ENCODE measurements around the gene CFAP43.
"Not testable (repeated sequence)": the region's sequence is repeated elsewhere in the genome, so short reads cannot be mapped to it uniquely, and the experiment has no call there.

DNA sequence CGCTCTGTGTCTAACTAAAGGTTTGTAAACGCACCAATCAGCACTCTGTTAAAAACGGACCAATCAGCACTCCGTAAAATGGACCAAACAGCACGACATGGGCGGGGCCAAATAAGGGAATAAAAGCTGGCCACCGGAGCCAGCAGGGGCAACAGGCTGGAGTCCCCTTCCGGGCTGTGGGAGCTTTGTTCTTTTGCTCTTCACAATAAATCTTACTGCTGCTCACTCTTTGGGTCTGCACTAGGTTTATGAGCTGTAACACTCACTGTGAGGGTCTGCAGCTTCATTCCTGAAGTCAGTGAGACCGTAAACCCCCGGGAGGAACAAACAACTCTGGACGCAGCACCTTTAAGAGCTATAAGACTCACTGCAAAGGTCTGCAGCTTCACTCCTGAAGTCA lies 16.8 kb upstream of the CFAP43 start:
- TF ChIP-seq, protein P1, sequence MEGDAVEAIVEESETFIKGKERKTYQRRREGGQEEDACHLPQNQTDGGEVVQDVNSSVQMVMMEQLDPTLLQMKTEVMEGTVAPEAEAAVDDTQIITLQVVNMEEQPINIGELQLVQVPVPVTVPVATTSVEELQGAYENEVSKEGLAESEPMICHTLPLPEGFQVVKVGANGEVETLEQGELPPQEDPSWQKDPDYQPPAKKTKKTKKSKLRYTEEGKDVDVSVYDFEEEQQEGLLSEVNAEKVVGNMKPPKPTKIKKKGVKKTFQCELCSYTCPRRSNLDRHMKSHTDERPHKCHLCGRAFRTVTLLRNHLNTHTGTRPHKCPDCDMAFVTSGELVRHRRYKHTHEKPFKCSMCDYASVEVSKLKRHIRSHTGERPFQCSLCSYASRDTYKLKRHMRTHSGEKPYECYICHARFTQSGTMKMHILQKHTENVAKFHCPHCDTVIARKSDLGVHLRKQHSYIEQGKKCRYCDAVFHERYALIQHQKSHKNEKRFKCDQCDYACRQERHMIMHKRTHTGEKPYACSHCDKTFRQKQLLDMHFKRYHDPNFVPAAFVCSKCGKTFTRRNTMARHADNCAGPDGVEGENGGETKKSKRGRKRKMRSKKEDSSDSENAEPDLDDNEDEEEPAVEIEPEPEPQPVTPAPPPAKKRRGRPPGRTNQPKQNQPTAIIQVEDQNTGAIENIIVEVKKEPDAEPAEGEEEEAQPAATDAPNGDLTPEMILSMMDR (conservative IDR thresholded peaks at IDR 0.05; ENCODE audit: low read length) = not testable (repeated sequence)
- TF ChIP-seq EZH2phosphoT487 (IDR thresholded peaks at IDR 0.05; ENCODE audit: borderline replicate concordance, low read depth, low read length) = not testable (repeated sequence)

Measured in OCI-LY7 (cell line).